ENCODE data around the gene NOX1.

DNA sequence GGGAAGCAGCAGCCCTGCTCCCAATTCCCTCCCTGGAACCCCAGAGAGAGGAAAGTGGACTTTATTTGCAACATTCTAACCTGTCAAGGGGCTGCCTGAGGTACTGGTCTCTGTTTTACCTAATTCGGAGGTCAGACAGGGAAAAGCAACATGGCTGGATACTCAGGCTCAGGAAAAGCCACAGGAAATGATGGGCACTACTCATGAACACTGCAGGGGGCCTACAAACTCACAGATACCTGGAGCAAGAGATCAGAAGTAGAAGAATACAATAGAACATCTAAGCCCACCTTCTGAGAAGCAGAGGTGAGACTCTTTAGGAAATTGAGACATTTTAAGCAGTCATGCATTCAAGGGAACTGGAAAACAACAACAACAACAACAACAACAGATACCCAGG, 69.4 kb downstream of the NOX1 start:
- TF ChIP-seq ZNF282 (IDR thresholded peaks at IDR 0.05; ENCODE audit: partially characterized antibody), result no peak
- no peak for TF ChIP-seq RCOR2 (CRISPR knock-in tag; IDR thresholded peaks at IDR 0.05)
